GM18519 (cell line): ENCODE data around the gene PDPK1.
"Not testable (repeated sequence)": the region's sequence is repeated elsewhere in the genome, so short reads cannot be mapped to it uniquely, and the experiment has no call there.

Experiments
- ATAC-seq: cut with Tn5 transposase; IDR thresholded peaks from one replicate; pipeline ENCODE4 v1.9.1; 2021; ENCODE audit warnings: mild to moderate bottlenecking, moderate library complexity; ENCODE audit not compliant: unreplicated experiment, low FRiP score

PDPK1 gene

GRCh38 chr16:2584729-2585650 is 47.2 kb downstream of the PDPK1 start:
- ATAC-seq, result no peak

- no peak for ATAC-seq
These were observed 47.8 kb downstream of the PDPK1 start for GRCh38 chr16:2585651-2586081.

DNA sequence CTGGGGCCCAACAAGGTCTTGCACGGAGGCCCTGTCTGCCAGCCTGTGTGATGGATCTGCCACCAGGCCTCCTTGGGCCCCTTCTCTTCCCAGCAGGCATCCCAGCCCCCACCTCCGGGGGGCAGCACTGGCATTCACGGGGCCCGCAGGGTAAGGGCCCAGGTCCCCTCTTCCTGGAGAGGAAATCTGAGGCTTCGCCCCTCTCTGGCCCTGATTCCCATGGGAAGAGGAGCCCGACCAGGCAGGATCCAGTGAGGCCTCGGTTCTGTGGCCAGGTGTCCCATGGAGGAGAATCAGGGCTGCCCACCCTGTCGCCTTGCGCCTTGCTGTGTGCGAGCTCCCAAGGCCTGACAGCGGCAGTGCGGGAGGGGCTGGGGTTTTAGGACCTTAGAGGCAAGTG is 48.4 kb downstream of the PDPK1 start:
- no peak for ATAC-seq

DNA sequence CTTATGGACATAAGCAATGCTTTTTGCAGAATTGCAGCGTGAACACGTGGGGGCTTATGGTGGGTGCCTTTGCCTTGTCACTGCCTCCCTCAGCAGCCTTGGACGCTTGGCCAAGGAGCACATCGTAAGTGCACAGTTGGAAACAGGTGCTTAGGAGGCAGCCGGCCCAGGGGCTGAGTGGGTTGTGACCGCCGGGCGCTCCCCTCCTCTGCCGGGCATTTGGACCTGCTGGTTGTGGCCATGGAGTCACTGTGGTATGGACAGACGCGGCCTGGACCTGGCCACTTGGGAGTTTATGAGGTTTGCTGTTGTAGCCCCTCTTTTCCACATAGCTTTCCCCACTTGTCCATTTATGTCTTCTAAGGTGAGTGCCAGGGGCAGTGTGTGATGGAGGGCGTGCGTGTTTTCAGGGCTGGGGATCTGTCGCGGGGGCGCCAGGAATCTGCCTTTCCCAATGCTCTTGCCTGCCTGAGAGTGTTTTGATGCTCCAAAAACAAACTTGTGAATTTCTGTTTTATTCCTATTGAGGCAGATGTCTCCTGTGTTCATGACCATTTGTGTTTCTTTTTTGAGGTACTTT is 49.2 kb downstream of the PDPK1 start:
- no peak for ATAC-seq

GRCh38 chr16:2587891-2588565 is 50.2 kb downstream of the PDPK1 start:
- no peak for ATAC-seq

- no peak for ATAC-seq
These were observed 53.8 kb downstream of the PDPK1 start for GRCh38 chr16:2591476-2592240.

GRCh38 chr16:2592786-2593185 is 55.0 kb downstream of the PDPK1 start:
- no peak for ATAC-seq

DNA sequence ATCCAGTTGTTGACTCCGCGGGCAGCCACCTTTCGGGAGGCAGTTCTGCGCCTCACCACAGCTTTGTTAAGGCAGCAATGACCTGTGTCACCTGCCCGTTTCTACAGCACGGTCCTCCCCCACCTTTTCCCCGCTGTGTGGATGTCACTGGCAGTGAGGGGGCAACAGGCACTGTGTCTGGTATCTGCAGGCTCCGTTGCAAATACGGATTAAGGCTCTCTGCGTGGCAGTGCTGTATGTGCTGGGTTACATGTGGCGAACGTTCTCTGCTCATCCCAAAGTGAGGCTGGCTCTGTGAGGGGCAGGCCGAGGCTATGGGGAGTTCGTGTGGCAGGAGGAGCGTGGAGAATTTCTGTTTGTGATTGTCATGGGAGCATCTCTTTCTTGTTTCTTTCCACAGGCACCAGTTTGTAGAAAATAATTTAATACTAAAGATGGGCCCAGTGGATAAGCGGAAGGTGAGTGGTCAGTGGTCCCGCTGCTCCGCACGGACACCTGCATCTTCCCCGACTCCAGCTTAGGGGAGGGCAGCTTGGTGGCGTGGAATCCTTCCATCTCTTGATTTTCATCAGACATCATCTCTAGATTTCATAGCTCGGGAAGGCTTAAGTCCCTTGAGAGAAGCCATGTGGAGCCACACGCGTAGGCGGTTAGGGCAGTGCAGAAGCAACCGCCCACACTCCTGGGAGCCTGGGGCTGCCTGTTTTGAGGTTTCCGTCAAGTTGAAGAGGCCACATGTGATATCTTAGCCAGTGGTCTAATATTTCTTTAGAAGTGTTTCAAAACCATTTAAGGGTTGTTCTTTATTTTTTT is 57.8 kb downstream of the PDPK1 start:
- no peak for ATAC-seq

- ATAC-seq, result no peak
These were observed 59.1 kb downstream of the PDPK1 start for GRCh38 chr16:2596747-2597559.

- no peak for ATAC-seq
These were observed 59.7 kb downstream of the PDPK1 start for GRCh38 chr16:2597560-2597902.

- no peak for ATAC-seq
These were observed 60.4 kb downstream of the PDPK1 start for GRCh38 chr16:2598133-2598641.

DNA sequence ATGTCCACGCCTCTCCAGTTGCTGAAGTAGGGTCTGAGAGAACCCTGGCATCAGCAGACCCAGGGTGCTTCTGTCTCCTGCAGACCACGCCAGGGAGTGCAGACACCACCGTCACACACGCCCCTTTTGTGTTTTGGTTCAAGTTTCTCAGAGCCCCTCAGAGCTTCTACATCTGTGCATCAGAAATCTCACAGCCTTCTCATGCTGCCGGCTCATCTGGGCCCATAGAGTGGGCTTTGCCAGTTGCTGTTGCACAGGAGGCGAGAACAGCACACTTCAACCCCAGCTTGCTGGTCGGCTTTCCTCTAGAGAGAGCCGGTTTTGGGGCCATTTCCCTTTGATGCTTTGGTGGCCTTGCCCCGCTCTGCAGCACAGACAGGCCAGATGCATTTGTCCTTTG is 60.9 kb downstream of the PDPK1 start:
- ATAC-seq, result no peak

DNA sequence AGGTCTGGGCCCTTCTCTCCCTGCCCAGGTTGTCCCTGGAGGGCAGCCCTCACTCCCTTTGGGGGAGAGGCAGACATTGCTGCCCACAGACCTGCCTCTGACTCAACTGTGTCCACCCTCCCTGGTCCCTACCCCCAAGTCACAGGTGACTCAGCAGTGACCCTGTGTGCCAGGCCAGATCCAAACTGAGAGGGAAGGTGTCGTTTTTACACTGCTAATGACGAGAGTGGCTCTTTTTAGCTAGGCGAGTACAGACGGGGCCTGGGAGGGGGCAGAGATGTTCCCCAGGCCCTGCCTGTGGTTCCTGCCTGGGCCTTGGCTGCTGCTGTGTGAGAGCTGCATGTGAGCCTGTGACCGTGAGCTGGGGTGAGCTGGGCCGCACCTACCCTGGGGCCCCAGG is 61.3 kb downstream of the PDPK1 start:
- not testable (repeated sequence) for ATAC-seq

GRCh38 chr16:2599785-2600184 is 62.0 kb downstream of the PDPK1 start:
- not testable (repeated sequence) for ATAC-seq

GRCh38 chr16:2601301-2602025 is 63.6 kb downstream of the PDPK1 start:
- ATAC-seq, result not testable (repeated sequence)

DNA sequence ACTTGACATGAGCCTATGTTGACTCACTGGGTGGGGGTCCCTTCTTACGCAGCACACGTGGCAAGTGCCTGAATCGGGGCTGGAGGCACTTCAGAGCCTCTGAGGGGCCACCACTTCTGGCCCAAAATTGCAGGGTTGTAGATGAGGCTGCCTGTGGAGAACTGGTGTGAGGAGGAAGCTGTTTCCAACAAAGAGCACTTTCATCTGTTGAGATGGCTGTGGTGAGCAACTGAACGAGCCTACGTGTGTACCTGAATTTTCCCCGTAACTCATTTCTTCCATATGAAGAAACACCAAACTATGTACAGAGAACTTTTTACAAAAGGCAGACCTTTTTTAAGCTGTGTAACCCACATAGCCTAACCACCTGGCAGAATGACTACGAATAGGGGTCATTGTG is 64.4 kb downstream of the PDPK1 start:
- not testable (repeated sequence) for ATAC-seq

DNA sequence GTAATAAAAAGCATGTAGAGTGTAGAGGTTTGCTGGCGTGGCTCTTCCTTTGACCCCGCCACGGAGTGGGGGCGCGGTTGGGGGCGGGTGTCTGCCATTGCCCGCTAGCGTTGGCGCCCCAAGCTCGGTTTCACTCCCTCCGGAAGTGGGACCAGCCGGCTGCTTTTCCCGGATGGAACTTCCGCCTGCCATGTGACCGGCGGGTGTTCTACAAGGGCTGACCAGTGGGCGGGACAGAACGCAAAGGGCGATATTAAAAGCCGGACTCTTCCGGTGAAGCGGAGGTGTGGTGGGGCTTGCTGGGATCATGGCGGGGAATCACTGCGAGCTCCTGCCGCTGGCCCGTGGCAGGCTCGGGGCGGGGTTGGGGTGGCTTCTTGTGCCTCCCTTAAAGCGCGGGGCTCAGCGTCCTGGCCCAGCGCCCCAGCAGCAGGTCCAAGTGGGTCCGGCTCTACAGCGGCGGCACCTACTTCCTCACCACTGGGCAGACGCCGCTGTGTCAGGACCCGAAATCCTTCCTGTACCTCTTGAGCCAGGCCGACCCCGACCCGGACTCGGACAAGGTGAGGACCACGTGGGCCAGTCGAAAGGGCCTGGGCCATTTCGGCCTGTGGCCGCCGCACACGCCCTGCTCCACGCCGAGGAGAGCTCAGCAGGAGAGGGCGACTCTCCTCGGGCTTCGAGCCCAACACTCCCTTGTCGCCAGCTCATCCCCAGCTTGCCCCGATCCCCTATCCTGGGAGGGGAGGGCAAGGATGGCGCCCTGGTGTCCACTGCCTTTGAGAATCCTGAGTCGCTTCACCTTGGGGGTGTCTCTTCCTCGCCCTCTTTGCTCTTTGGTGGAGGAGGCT is 65.6 kb downstream of the PDPK1 start:
- no peak for ATAC-seq
